Caco-2 (cell line): ENCODE measurements around the gene ANKRD7. TPM values are rescaled to one million over a fixed set of nuclear protein-coding genes. Genes with fewer than 3 reads are reported as not detected.

ENCODE experiments used
- BruUV-seq: library from RNA; stranded (reverse); fragments of 400-500 nt; replicated peaks from 2 replicates; lab custom pipeline; 2021; lab: Mats Ljungman, UMichigan
- CTCF ChIA-PET: fragments of 300-600 bp; sonication (Branson Sonifier 250); formaldehyde crosslinking; loops from one replicate; lab custom pipeline; 2022; ENCODE audit warnings: antibody characterized with exemption; lab: Charles Lee
- POLR2A ChIA-PET: fragments of 300-600 bp; sonication (Branson Sonifier 250); formaldehyde crosslinking; loops from one replicate; lab custom pipeline; 2022; ENCODE audit warnings: antibody characterized with exemption; lab: Charles Lee
- DNase-seq, 2 experiments: peaks; one replicate each; pipeline versions ENCODE4 v3.0.0 to v3.0.0-alpha.2; 2020 to 2022
- H3K27me3 ChIP-seq: replicated peaks from 2 replicates; pipeline ENCODE4 v1.6.0; 2011; ENCODE audit warnings: low read length; ENCODE audit not compliant: control insufficient read depth, insufficient read depth
- H3K36me3 ChIP-seq: 2 replicates; pipeline ENCODE4 v1.5.1; 2011; ENCODE audit warnings: low read length; ENCODE audit not compliant: control insufficient read depth, insufficient read depth
- H3K4me1 ChIP-seq: fragments of 250-450 bp; sonication (Bioruptor Pico); 2 replicates; pipeline ENCODE4 v1.5.1; 2020; ENCODE audit warnings: mild to moderate bottlenecking
- H3K4me3 ChIP-seq: 2 replicates; pipeline ENCODE4 v1.5.1; 2011; ENCODE audit warnings: low read depth, mild to moderate bottlenecking, control low read depth, low read length
- H3K9me3 ChIP-seq: fragments of 250-450 bp; sonication (Bioruptor Pico); 2 replicates; pipeline ENCODE4 v1.5.1; 2020; ENCODE audit warnings: mild to moderate bottlenecking, moderate library complexity
- H3K27ac Mint-ChIP-seq: one replicate; pipeline ENCODE4 v1.8.0; 2022; ENCODE audit warnings: mixed read lengths; ENCODE audit not compliant: unreplicated experiment
- H3K27me3 Mint-ChIP-seq: one replicate; pipeline ENCODE4 v1.8.0; 2022; ENCODE audit warnings: mixed read lengths; ENCODE audit not compliant: insufficient read depth, unreplicated experiment
- H3K36me3 Mint-ChIP-seq: one replicate; pipeline ENCODE4 v1.8.0; 2022; ENCODE audit warnings: mild to moderate bottlenecking, mixed read lengths; ENCODE audit not compliant: insufficient read depth, unreplicated experiment
- H3K4me1 Mint-ChIP-seq: one replicate; pipeline ENCODE4 v1.8.0; 2022; ENCODE audit warnings: low read depth, mixed read lengths; ENCODE audit not compliant: unreplicated experiment
- H3K4me3 Mint-ChIP-seq: one replicate; pipeline ENCODE4 v1.8.0; 2022; ENCODE audit warnings: mild to moderate bottlenecking, moderate library complexity, mixed read lengths; ENCODE audit not compliant: unreplicated experiment
- H3K9me3 Mint-ChIP-seq: one replicate; pipeline ENCODE4 v1.8.0; 2022; ENCODE audit warnings: mixed read lengths; ENCODE audit not compliant: unreplicated experiment
- intact Hi-C: fragments of 100-400 bp; cut with micrococcal nuclease; formaldehyde crosslinking; loops from one replicate; pipeline ENCODE4 v1.10.0; 2022; ENCODE audit not compliant: unreplicated experiment
- total RNA-seq: library from RNA; stranded (reverse); gene quantifications from 2 replicates; pipeline ENCODE4 v1.2.3, GENCODE V29; 2022
- TF ChIP-seq, protein P1 (sequence below), 2 experiments: fragments of 200-600 bp in 1 of 2; IDR thresholded peaks; 1 replicate in 1 of 2; 2 replicates in 1 of 2; pipeline versions ENCODE4 v1.5.1 to v1.8.0; 2011 to 2022; ENCODE audit warnings: antibody characterized with exemption in 1 of 2, control low read depth in 1 of 2, inconsistent platforms in 1 of 2, low read depth in 1 of 2, low read length in 1 of 2, mild to moderate bottlenecking in 1 of 2, moderate library complexity in 1 of 2; ENCODE audit not compliant: insufficient read depth in 1 of 2, severe bottlenecking in 1 of 2, unreplicated experiment in 1 of 2

ANKRD7 gene
- total RNA-seq, 1 experiment from 2014 or later = not detected

DNA sequence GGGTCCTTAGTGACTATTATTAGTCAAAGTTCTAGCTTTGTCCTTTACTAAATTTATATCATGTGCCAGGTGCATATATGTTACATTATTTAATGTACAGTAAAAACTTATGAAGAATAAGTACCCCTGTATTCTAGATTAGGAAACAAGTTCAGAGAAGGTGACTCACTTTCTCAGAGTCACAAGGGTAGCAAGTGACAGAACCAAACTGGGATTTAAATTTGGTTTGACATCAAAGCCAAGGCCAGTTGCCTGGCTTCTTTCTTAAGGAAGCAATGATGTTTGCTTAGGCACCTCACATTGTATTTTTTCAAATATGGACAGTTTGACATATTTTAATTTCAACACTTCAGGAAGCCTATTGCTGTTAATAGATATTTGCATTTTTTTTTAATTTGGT lies 38.0 kb upstream of the ANKRD7 start:
- intact Hi-C loops = loop anchor here (10.0 kb wide), 1 partner anchor 792 kb away; no protein-coding TSS in a partner anchor
- H3K27me3 Mint-ChIP-seq = no peaks in the 10 kb centered on the region
- DNase-seq = no peak
- peaks cover 8% of the 10 kb centered on the region; the same call in 1 of the 2 replicates for H3K4me1 ChIP-seq
- H3K4me3 Mint-ChIP-seq = peak overlapping the region; percentile 89
- BruUV-seq = no TSS peak
- peak overlapping the region; percentile 50 for H3K27ac Mint-ChIP-seq
- ChIA-PET CTCF (no interaction called here), POLR2A (no interaction called here)
- no peaks in the 10 kb centered on the region for H3K9me3 Mint-ChIP-seq
- TF ChIP-seq, protein P1, sequence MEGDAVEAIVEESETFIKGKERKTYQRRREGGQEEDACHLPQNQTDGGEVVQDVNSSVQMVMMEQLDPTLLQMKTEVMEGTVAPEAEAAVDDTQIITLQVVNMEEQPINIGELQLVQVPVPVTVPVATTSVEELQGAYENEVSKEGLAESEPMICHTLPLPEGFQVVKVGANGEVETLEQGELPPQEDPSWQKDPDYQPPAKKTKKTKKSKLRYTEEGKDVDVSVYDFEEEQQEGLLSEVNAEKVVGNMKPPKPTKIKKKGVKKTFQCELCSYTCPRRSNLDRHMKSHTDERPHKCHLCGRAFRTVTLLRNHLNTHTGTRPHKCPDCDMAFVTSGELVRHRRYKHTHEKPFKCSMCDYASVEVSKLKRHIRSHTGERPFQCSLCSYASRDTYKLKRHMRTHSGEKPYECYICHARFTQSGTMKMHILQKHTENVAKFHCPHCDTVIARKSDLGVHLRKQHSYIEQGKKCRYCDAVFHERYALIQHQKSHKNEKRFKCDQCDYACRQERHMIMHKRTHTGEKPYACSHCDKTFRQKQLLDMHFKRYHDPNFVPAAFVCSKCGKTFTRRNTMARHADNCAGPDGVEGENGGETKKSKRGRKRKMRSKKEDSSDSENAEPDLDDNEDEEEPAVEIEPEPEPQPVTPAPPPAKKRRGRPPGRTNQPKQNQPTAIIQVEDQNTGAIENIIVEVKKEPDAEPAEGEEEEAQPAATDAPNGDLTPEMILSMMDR (IDR thresholded peaks at IDR 0.05; ENCODE audit: insufficient read depth in 1 of 2, low read depth in 1 of 2, low read length in 1 of 2, severe bottlenecking in 1 of 2, unreplicated experiment in 1 of 2) = no peak
- H3K9me3 ChIP-seq = no peaks in the 10 kb centered on the region
- H3K4me3 ChIP-seq = no peak overlapping the region
- no peaks in the 10 kb centered on the region for H3K36me3 ChIP-seq
- no peaks in the 10 kb centered on the region for H3K27me3 ChIP-seq
- H3K4me1 Mint-ChIP-seq = peaks cover 12% of the 10 kb centered on the region
- H3K36me3 Mint-ChIP-seq = peaks cover 50% of the 10 kb centered on the region

DNA sequence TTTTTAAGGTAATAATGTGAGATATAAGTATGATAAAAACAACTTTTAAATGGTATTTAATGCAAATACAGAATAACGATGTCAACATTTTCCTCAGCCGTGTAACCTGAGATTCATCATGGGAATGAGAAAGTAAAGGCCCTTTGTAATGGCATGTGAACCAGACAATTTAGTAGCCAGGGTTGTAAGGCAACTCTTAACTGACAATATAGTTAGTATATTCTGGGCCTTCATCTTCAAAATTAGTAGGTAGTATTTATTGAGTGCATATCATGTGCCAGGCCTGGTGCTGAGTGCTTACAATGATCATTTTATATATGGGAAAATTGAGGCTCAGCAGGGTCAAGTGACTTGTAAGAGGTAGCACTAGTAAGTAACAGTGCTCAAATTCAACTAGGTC lies 29.9 kb upstream of the ANKRD7 start:
- TF ChIP-seq, protein P1 (IDR thresholded peaks at IDR 0.05; ENCODE audit: insufficient read depth in 1 of 2, low read depth in 1 of 2, low read length in 1 of 2, severe bottlenecking in 1 of 2, unreplicated experiment in 1 of 2) = no peak
- no peaks in the 10 kb centered on the region for H3K36me3 ChIP-seq
- BruUV-seq = no TSS peak
- Mint-ChIP-seq H3K36me3 (peaks cover 19% of the 10 kb centered on the region), H3K27me3 (no peaks in the 10 kb centered on the region), H3K4me3 (no peak overlapping the region), H3K27ac (no peak overlapping the region), H3K4me1 (no peaks in the 10 kb centered on the region), H3K9me3 (no peaks in the 10 kb centered on the region)
- no peak overlapping the region for H3K4me3 ChIP-seq
- no peaks in the 10 kb centered on the region for H3K9me3 ChIP-seq
- intact Hi-C loops = no loop called here
- ChIA-PET CTCF (no interaction called here), POLR2A (no interaction called here)
- H3K27me3 ChIP-seq = no peaks in the 10 kb centered on the region
- no peak for DNase-seq
- no peaks in the 10 kb centered on the region for H3K4me1 ChIP-seq

DNA sequence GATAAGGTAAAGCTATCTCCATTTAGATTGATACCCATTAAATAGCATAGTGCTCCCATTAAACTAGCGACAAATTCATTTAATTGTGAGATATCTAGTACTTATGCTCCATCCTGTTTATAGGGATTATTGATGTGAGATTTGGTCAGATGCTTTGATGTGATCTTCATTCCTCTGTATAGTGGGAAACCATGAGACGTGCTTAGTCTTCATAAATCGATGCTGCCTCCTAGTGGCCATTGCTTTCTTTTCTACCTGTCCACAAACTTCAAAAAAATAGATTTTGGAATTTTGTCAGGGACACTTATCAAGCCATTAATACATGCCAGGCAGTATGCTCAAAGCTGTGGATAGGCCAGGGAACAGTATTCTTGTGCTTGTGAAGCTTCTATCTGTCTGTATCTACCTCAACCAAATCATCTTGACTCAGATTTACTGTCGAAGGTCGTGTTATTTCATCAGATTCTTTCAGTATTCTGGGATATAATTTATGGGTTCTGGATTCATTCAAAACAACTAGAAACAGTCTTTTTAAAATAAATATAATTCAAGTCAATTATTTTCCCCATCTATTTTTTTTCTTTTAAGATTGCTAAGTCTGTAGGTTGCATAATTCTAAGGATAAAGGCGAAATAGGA lies 28.5 kb upstream of the ANKRD7 start:
- Histone ChIP-seq H3K27me3 (no peaks in the 10 kb centered on the region), H3K9me3 (no peaks in the 10 kb centered on the region), H3K4me3 (no peak overlapping the region), H3K36me3 (no peaks in the 10 kb centered on the region), H3K4me1 (no peaks in the 10 kb centered on the region)
- BruUV-seq = no TSS peak
- Mint-ChIP-seq H3K36me3 (peaks cover 11% of the 10 kb centered on the region), H3K4me1 (no peaks in the 10 kb centered on the region), H3K4me3 (no peak overlapping the region), H3K27me3 (no peaks in the 10 kb centered on the region), H3K27ac (no peak overlapping the region), H3K9me3 (no peaks in the 10 kb centered on the region)
- POLR2A ChIA-PET = no interaction called here
- DNase-seq = peak in 1 of 2 experiments; percentile 73
- TF ChIP-seq, protein P1 (IDR thresholded peaks at IDR 0.05; ENCODE audit: insufficient read depth in 1 of 2, low read depth in 1 of 2, low read length in 1 of 2, severe bottlenecking in 1 of 2, unreplicated experiment in 1 of 2) = peak; percentile 69 to 76
- CTCF ChIA-PET = interaction anchor here (0.6 kb wide), 1 partner anchor 13 kb away, joined by 3 read pairs; no protein-coding TSS in a partner anchor
- intact Hi-C loops = loop anchor here (1.0 to 2.0 kb wide), 2 partner anchors 446 to 983 kb away; no protein-coding TSS in a partner anchor
